Astrocyte (in vitro differentiated cells and primary cell): Measurements from ENCODE around the gene ATAD3A. TPM values are rescaled to one million over a fixed set of nuclear protein-coding genes. Genes with fewer than 3 reads are reported as not detected.

Experiments used
- DNase-seq: peaks from one replicate; pipeline ENCODE4 v3.0.0-alpha.2; 2010; ENCODE audit warnings: low read depth
- FAIRE-seq: peaks from 2 replicates; lab custom pipeline; 2011; peaks lifted over from hg19 to GRCh38; lab: Jason Lieb, UNC
- H2AFZ ChIP-seq: 2 replicates; pipeline ENCODE4 v1.6.0; 2012; ENCODE audit warnings: low read depth, low read length, inconsistent platforms
- H3K27ac ChIP-seq: 2 replicates; pipeline ENCODE4 v1.5.1; 2011; ENCODE audit warnings: low read depth, low read length, inconsistent platforms
- H3K27me3 ChIP-seq: 2 replicates; pipeline ENCODE4 v1.6.0; 2011; ENCODE audit warnings: low read length, inconsistent platforms; ENCODE audit not compliant: insufficient read depth
- H3K36me3 ChIP-seq: 2 replicates; pipeline ENCODE4 v1.5.1; 2011; ENCODE audit warnings: low read length, inconsistent platforms; ENCODE audit not compliant: insufficient read depth
- H3K4me1 ChIP-seq: 2 replicates; pipeline ENCODE4 v1.5.1; 2011; ENCODE audit warnings: low read length, inconsistent platforms; ENCODE audit not compliant: insufficient read depth
- H3K4me2 ChIP-seq: 2 replicates; pipeline ENCODE4 v1.6.0; 2012; ENCODE audit warnings: low read length, inconsistent platforms
- H3K4me3 ChIP-seq: 2 replicates; pipeline ENCODE4 v1.5.1; 2011; ENCODE audit warnings: low read depth, mild to moderate bottlenecking, low read length, inconsistent platforms; ENCODE audit not compliant: insufficient read depth
- H3K79me2 ChIP-seq: 2 replicates; pipeline ENCODE4 v1.6.0; 2012; ENCODE audit warnings: mild to moderate bottlenecking, low read length, inconsistent platforms; ENCODE audit not compliant: insufficient read depth
- H3K9ac ChIP-seq: 2 replicates; pipeline ENCODE4 v1.6.0; 2012; ENCODE audit warnings: mild to moderate bottlenecking, low read length, inconsistent platforms
- H3K9me3 ChIP-seq: 2 replicates; pipeline ENCODE4 v1.5.1; 2012; ENCODE audit warnings: low read depth, mild to moderate bottlenecking, low read length, inconsistent platforms; ENCODE audit not compliant: insufficient read depth
- H4K20me1 ChIP-seq: 2 replicates; pipeline ENCODE4 v1.6.0; 2012; ENCODE audit warnings: low read length, inconsistent platforms; ENCODE audit not compliant: insufficient read depth
- H3K27ac Mint-ChIP-seq: one replicate; pipeline ENCODE4 v1.8.0; 2021; ENCODE audit warnings: mild to moderate bottlenecking, mixed read lengths; ENCODE audit not compliant: unreplicated experiment
- H3K27me3 Mint-ChIP-seq: one replicate; pipeline ENCODE4 v1.8.0; 2021; ENCODE audit warnings: low read depth, mixed read lengths; ENCODE audit not compliant: unreplicated experiment
- H3K36me3 Mint-ChIP-seq: one replicate; pipeline ENCODE4 v1.8.0; 2021; ENCODE audit warnings: low read depth, mixed read lengths; ENCODE audit not compliant: unreplicated experiment
- H3K4me1 Mint-ChIP-seq: one replicate; pipeline ENCODE4 v1.8.0; 2021; ENCODE audit warnings: low read depth, mixed read lengths; ENCODE audit not compliant: unreplicated experiment
- H3K4me3 Mint-ChIP-seq: one replicate; pipeline ENCODE4 v1.8.0; 2021; ENCODE audit warnings: mild to moderate bottlenecking, moderate library complexity, mixed read lengths; ENCODE audit not compliant: unreplicated experiment
- H3K9me3 Mint-ChIP-seq: one replicate; pipeline ENCODE4 v1.8.0; 2021; ENCODE audit warnings: mild to moderate bottlenecking, mixed read lengths; ENCODE audit not compliant: unreplicated experiment
- CTCF ChIP-seq: IDR thresholded peaks from 2 replicates; pipeline ENCODE4 v1.5.1; 2011; ENCODE audit warnings: low read depth, mild to moderate bottlenecking, inconsistent platforms, low read length, moderate library complexity; ENCODE audit not compliant: insufficient read depth
- EZH2 ChIP-seq: IDR thresholded peaks from 2 replicates; pipeline ENCODE4 v1.6.1; 2012; ENCODE audit warnings: mild to moderate bottlenecking, low read length, inconsistent platforms; ENCODE audit not compliant: insufficient read depth
- total RNA-seq: library from RNA; stranded (reverse); gene quantifications from 2 replicates; pipeline ENCODE4 v1.2.1, GENCODE V29; 2021

ATAD3A gene
- total RNA-seq, 1 donor from 2014 or later = 54.9 TPM

- Mint-ChIP-seq H3K4me1 (peaks cover 10% of the 10 kb centered on the region), H3K27ac (no peak overlapping the region), H3K27me3 (no peaks in the 10 kb centered on the region), H3K4me3 (no peak overlapping the region), H3K36me3 (peaks cover 19% of the 10 kb centered on the region), H3K9me3 (no peaks in the 10 kb centered on the region)
- Histone ChIP-seq H3K9ac (no peak overlapping the region), H3K36me3 (peaks cover 10% of the 10 kb centered on the region), H3K79me2 (peaks cover 62% of the 10 kb centered on the region), H2AFZ (no peak overlapping the region), H3K27me3 (no peaks in the 10 kb centered on the region), H3K4me2 (no peak overlapping the region), H3K27ac (no peak overlapping the region), H3K9me3 (no peaks in the 10 kb centered on the region), H3K4me1 (peaks cover 5% of the 10 kb centered on the region), H4K20me1 (peaks cover 87% of the 10 kb centered on the region), H3K4me3 (no peak overlapping the region)
- TF ChIP-seq CTCF (no peak), EZH2 (no peak)
- FAIRE-seq (no peak), DNase-seq (no peak)
Observed at GRCh38 chr1:1558591-1558990, 46.6 kb downstream of the ATAD3A start.

GRCh38 chr1:1559066-1559465 is 47.1 kb downstream of the ATAD3A start:
- H3K4me1 Mint-ChIP-seq = peaks cover 9% of the 10 kb centered on the region
- FAIRE-seq (no peak), DNase-seq (no peak)
- Histone ChIP-seq H3K27ac (no peak overlapping the region), H3K27me3 (no peaks in the 10 kb centered on the region), H4K20me1 (peaks cover 87% of the 10 kb centered on the region), H2AFZ (no peak overlapping the region), H3K36me3 (peaks cover 12% of the 10 kb centered on the region), H3K79me2 (peaks cover 62% of the 10 kb centered on the region), H3K9me3 (no peaks in the 10 kb centered on the region), H3K9ac (no peak overlapping the region), H3K4me2 (no peak overlapping the region), H3K4me3 (no peak overlapping the region), H3K4me1 (peaks cover 5% of the 10 kb centered on the region)
- no peaks in the 10 kb centered on the region for H3K27me3 Mint-ChIP-seq
- H3K9me3 Mint-ChIP-seq = no peaks in the 10 kb centered on the region
- H3K36me3 Mint-ChIP-seq = peaks cover 22% of the 10 kb centered on the region
- no peak overlapping the region for H3K4me3 Mint-ChIP-seq
- no peak overlapping the region for H3K27ac Mint-ChIP-seq
- TF ChIP-seq CTCF = no peak
- TF ChIP-seq EZH2 = no peak

GRCh38 chr1:1560178-1560577 is 48.2 kb downstream of the ATAD3A start:
- no peak for FAIRE-seq
- H3K36me3 Mint-ChIP-seq = peaks cover 28% of the 10 kb centered on the region

More at GRCh38 chr1:1560178-1560577, 48.2 kb downstream of the ATAD3A start:
- Mint-ChIP-seq H3K4me1 (peaks cover 2% of the 10 kb centered on the region), H3K9me3 (no peaks in the 10 kb centered on the region), H3K27ac (no peak overlapping the region), H3K4me3 (no peak overlapping the region), H3K27me3 (no peaks in the 10 kb centered on the region)
- Histone ChIP-seq H3K79me2 (peaks cover 63% of the 10 kb centered on the region), H2AFZ (no peak overlapping the region), H3K4me3 (no peak overlapping the region), H3K4me1 (peaks cover 2% of the 10 kb centered on the region), H3K4me2 (no peak overlapping the region), H3K9me3 (no peaks in the 10 kb centered on the region), H4K20me1 (peaks cover 88% of the 10 kb centered on the region), H3K9ac (no peak overlapping the region), H3K36me3 (peaks cover 20% of the 10 kb centered on the region), H3K27ac (no peak overlapping the region), H3K27me3 (no peaks in the 10 kb centered on the region)
- TF ChIP-seq CTCF (no peak), EZH2 (no peak)
- DNase-seq = no peak
